ENCODE results near the gene CNTF. TPM values are rescaled to one million over a fixed set of nuclear protein-coding genes. Genes with fewer than 3 reads are reported as not detected.
"Not testable (repeated sequence)": the region's sequence is repeated elsewhere in the genome, so short reads cannot be mapped to it uniquely, and the experiment has no call there.

Gene CNTF, protein sequence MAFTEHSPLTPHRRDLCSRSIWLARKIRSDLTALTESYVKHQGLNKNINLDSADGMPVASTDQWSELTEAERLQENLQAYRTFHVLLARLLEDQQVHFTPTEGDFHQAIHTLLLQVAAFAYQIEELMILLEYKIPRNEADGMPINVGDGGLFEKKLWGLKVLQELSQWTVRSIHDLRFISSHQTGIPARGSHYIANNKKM
- total RNA-seq, result 1 to 10 TPM; 4.7 to 5.3 TPM

- H3K4me1 ChIP-seq (ENCODE audit: control insufficient read depth in 1 of 2, low read depth in 2 of 2), result peaks cover 6 to 7% of the 10 kb centered on the region in 2 donors
- no peak within 1 kb of the TSS for H3K4me3 ChIP-seq
- no peak for ATAC-seq (ENCODE audit: insufficient number of reproducible peaks, low FRiP score, low read depth)
- H3K27ac ChIP-seq, result no peak within 1 kb of the TSS
- no peaks in the 10 kb centered on the region for H3K9me3 ChIP-seq
- DNase-seq (ENCODE audit: low spot score), result no peak
- H3K27me3 ChIP-seq (replicated peaks; ENCODE audit: insufficient read depth), result no peaks in the 10 kb centered on the region
- TF ChIP-seq, protein P1, sequence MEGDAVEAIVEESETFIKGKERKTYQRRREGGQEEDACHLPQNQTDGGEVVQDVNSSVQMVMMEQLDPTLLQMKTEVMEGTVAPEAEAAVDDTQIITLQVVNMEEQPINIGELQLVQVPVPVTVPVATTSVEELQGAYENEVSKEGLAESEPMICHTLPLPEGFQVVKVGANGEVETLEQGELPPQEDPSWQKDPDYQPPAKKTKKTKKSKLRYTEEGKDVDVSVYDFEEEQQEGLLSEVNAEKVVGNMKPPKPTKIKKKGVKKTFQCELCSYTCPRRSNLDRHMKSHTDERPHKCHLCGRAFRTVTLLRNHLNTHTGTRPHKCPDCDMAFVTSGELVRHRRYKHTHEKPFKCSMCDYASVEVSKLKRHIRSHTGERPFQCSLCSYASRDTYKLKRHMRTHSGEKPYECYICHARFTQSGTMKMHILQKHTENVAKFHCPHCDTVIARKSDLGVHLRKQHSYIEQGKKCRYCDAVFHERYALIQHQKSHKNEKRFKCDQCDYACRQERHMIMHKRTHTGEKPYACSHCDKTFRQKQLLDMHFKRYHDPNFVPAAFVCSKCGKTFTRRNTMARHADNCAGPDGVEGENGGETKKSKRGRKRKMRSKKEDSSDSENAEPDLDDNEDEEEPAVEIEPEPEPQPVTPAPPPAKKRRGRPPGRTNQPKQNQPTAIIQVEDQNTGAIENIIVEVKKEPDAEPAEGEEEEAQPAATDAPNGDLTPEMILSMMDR (IDR thresholded peaks at IDR 0.05), result no peak
- peaks cover 32% of the 10 kb centered on the region for H3K36me3 ChIP-seq
These were observed at the start of gene CNTF for GRCh38 chr11:58622344-58622743. TSS of gene CNTF (plus strand) at chr11:58622665. CDS start at chr11:58622753, 88 bp downstream.

DNA sequence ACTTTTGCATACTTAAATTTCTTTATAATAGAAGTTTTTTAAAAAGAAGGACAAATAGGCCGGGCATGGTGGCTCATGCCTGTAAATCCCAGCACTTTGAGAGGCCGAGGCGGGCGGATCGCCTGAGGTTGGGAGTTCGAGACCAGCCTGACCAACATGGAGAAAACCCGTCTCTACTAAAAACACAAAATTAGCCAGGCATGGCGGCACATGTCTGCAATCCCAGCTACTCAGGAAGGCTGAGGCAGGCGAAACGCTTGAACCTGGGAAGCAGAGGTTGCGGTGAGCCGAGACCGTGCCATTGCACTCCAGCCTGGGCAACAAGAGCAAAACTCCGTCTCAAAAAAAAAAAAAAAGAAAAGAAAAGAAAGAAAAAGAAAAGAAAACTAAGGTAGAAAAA lies 49.6 kb upstream of the CNTF start:
- DNase-seq (ENCODE audit: low spot score); ATAC-seq (ENCODE audit: insufficient number of reproducible peaks, low FRiP score, low read depth); H3K36me3 ChIP-seq; H3K27me3 ChIP-seq (replicated peaks; ENCODE audit: insufficient read depth); H3K9me3 ChIP-seq: not testable (repeated sequence)
- peaks cover 40 to 55% of the 10 kb centered on the region in 2 donors for H3K4me1 ChIP-seq (ENCODE audit: control insufficient read depth in 1 of 2, low read depth in 2 of 2)
- H3K27ac ChIP-seq, result peak overlapping the region; percentile 100
- peak overlapping the region; percentile 56 for H3K4me3 ChIP-seq

DNA sequence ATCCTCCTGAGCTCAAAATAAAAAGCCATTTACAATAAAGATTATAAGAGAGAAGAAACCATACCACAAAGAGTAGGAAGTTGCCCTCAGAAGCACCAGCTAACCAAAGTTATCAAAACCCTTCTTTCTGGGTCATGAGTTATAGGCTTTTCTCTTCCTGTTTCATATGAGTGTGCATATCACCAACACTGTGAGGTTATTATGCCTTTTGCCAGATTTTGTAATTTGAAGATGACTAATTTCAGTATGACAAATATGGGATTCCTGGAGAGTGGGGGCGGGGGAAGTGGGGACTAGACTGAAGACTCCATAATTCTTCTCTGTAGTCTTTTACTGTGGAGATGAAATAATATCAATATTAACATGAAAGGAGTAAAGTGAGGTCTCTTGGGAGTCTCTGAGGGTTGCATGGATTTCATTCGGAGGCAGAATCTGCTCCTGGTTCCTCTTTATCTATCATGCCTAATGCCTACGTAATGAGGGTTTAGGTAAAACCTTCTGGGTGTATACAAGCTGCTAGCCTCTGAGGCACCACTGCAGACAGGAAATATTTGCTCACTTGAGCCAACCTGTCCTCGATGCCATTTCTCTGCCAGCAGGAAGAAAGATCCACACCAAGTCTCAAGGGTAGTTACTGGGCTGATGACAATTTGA lies 48.9 kb upstream of the CNTF start:
- Histone ChIP-seq H3K36me3 (no peaks in the 10 kb centered on the region), H3K9me3 (no peaks in the 10 kb centered on the region), H3K27ac (peak overlapping the region; percentile 100), H3K4me3 (peak overlapping the region; percentile 56), H3K4me1 (ENCODE audit: control insufficient read depth in 1 of 2, low read depth in 2 of 2) (peaks cover 40 to 55% of the 10 kb centered on the region in 2 donors), H3K27me3 (replicated peaks; ENCODE audit: insufficient read depth) (no peaks in the 10 kb centered on the region)
- TF ChIP-seq, protein P1 (IDR thresholded peaks at IDR 0.05), result no peak
- ATAC-seq (ENCODE audit: insufficient number of reproducible peaks, low FRiP score, low read depth), result peak; percentile 52
- peak; percentile 40 for DNase-seq (ENCODE audit: low spot score)

DNA sequence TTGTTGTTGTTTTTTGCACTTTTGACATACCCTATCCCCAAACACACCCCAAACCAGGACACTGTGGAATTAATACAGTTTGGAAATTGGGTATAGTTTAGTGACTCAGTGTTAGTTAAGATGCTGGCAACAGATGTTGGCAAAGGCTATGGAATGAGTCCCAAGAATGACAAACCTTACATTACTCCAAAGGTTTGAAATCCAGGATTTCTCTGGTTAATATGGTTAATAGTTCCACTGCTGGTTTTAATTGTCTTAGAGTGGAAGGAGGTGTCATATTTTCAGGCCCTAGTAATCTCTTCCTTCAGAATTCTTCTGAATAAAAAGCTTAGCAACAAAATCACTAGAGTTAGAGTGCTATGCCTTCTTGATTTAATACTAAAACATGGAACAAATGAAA lies 47.6 kb upstream of the CNTF start:
- Histone ChIP-seq H3K9me3 (no peaks in the 10 kb centered on the region), H3K4me3 (peak overlapping the region; percentile 56), H3K4me1 (ENCODE audit: control insufficient read depth in 1 of 2, low read depth in 2 of 2) (peaks cover 40 to 55% of the 10 kb centered on the region in 2 donors), H3K27me3 (replicated peaks; ENCODE audit: insufficient read depth) (no peaks in the 10 kb centered on the region), H3K27ac (peak overlapping the region; percentile 100), H3K36me3 (no peaks in the 10 kb centered on the region)
- ATAC-seq (ENCODE audit: insufficient number of reproducible peaks, low FRiP score, low read depth), result no peak
- TF ChIP-seq, protein P1 (IDR thresholded peaks at IDR 0.05), result no peak
- no peak for DNase-seq (ENCODE audit: low spot score)

DNA sequence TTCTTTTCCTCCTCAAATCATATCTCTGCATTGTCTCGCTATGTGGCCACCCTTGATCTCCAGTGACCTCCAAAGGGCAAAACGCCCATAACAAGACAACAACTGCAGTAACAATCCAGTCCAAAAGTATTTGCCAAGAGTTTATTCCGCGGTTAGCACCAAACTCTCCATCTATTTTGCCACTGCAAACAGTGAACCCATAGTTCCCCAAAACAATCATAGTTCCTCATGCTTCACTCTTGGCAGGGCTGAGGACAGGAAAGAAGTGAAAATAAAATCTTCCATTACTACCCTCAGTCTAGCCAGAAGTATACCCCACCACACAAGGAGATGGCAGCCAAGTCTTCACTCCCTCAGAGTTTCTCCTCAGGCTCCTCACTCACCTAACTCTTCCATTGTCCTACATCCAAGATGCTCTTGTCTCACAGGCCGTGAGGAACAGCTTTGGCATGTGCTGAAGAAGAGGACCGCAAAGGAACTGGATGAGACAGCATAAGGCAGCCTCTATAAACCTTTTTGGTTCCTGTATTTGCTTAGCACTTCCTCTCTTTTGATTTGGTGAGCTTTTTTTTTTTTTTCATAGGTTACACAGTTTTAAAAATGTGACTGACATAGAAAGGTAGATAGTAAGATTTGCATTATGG lies 47.0 kb upstream of the CNTF start, which contains the start of gene LPXN:
Gene LPXN (minus strand): TSS at position 480 of the 644 bp plus-strand sequence. CDS start 84 bp downstream, at position 396.
- DNase-seq (ENCODE audit: low spot score) (no peak), ATAC-seq (ENCODE audit: insufficient number of reproducible peaks, low FRiP score, low read depth) (no peak)
- TF ChIP-seq, protein P1 (IDR thresholded peaks at IDR 0.05), result no peak
- Histone ChIP-seq H3K4me3 (peak within 1 kb of the TSS; percentile 84), H3K9me3 (no peaks in the 10 kb centered on the region), H3K36me3 (no peaks in the 10 kb centered on the region), H3K27ac (peak within 1 kb of the TSS; percentile 100), H3K27me3 (replicated peaks; ENCODE audit: insufficient read depth) (no peaks in the 10 kb centered on the region), H3K4me1 (ENCODE audit: control insufficient read depth in 1 of 2, low read depth in 2 of 2) (peaks cover 41 to 60% of the 10 kb centered on the region in 2 donors)

Measured in thoracic aorta (tissue), 2 donors.